ENCODE measurements around the gene FNDC3B.

GRCh38 chr3:172034786-172035685, 4.3 kb upstream of the FNDC3B start:
- no peak for TF ChIP-seq ZBTB7A (IDR thresholded peaks at IDR 0.05; ENCODE audit: low read depth)
- no peak for TF ChIP-seq EGR1 (IDR thresholded peaks at IDR 0.05)
- TF ChIP-seq REST (IDR thresholded peaks at IDR 0.05; ENCODE audit: low read depth): no peak
- TF ChIP-seq CREB1 (IDR thresholded peaks at IDR 0.05; ENCODE audit: low read depth): no peak
- no peak for TF ChIP-seq CEBPB (IDR thresholded peaks at IDR 0.05)
- no peak for TF ChIP-seq TAF1 (IDR thresholded peaks at IDR 0.05; ENCODE audit: low read depth)
- TF ChIP-seq MAX (IDR thresholded peaks at IDR 0.05): no peak
- TF ChIP-seq EP300 (IDR thresholded peaks at IDR 0.05; ENCODE audit: borderline replicate concordance): no peak
- TF ChIP-seq TCF12 (IDR thresholded peaks at IDR 0.05; ENCODE audit: low read depth): no peak
- TF ChIP-seq USF1 (IDR thresholded peaks at IDR 0.05): no peak
- TF ChIP-seq RAD21 (IDR thresholded peaks at IDR 0.05; ENCODE audit: low read depth): peak; percentile 63
- no peak for TF ChIP-seq YY1 (IDR thresholded peaks at IDR 0.05; ENCODE audit: low read depth)

All from Ishikawa (cell line).